HL-60 (cell line): ENCODE data around the gene PPFIA3.

Experiments used
- DNase-seq, 2 experiments: peaks; one replicate each; pipeline ENCODE4 v3.0.0-alpha.2; 2010 to 2020; ENCODE audit warnings: low read depth in 1 of 2, low spot score in 1 of 2
- H3K27ac ChIP-seq: fragments of 250-450 bp; sonication (Bioruptor Pico); replicated peaks from 2 replicates; pipeline ENCODE4 v1.5.1; 2020; ENCODE audit warnings: mild to moderate bottlenecking, moderate library complexity
- H3K27me3 ChIP-seq: fragments of 250-450 bp; sonication (Bioruptor Pico); 2 replicates; pipeline ENCODE4 v1.5.1; 2021; ENCODE audit warnings: mild to moderate bottlenecking, moderate library complexity; ENCODE audit not compliant: insufficient read depth, poor library complexity, severe bottlenecking
- H3K4me3 ChIP-seq: replicated peaks from 2 replicates; pipeline ENCODE4 v1.5.1; 2011; ENCODE audit warnings: mild to moderate bottlenecking, control low read depth, low read length; ENCODE audit not compliant: insufficient read depth
- CTCF ChIP-seq: IDR thresholded peaks from one replicate; pipeline ENCODE4 v1.5.1; 2011; ENCODE audit warnings: low read length, control low read depth, inconsistent platforms; ENCODE audit not compliant: insufficient read depth
- GABPA ChIP-seq: IDR thresholded peaks from 2 replicates; pipeline ENCODE4 v1.6.1; 2012; ENCODE audit warnings: low read depth
- POLR2AphosphoS5 ChIP-seq: IDR thresholded peaks from 2 replicates; pipeline ENCODE4 v1.6.1; 2012; ENCODE audit warnings: low read depth
- REST ChIP-seq: IDR thresholded peaks from 2 replicates; pipeline ENCODE4 v1.6.1; 2012; ENCODE audit warnings: low read depth; ENCODE audit not compliant: insufficient replicate concordance
- SPI1 ChIP-seq: IDR thresholded peaks from 2 replicates; pipeline ENCODE4 v1.6.1; 2012; ENCODE audit warnings: low read depth, mild to moderate bottlenecking, borderline replicate concordance

The PPFIA3 gene

GRCh38 chr19:49110567-49110966 is 8.8 kb upstream of the PPFIA3 start:
- Histone ChIP-seq H3K27me3 (no peaks in the 10 kb centered on the region), H3K4me3 (no peak overlapping the region), H3K27ac (no peak overlapping the region)
- no peak for TF ChIP-seq GABPA
- no peak for TF ChIP-seq REST
- no peak for TF ChIP-seq SPI1
- TF ChIP-seq CTCF, result no peak
- no peak for TF ChIP-seq POLR2AphosphoS5
- DNase-seq, result no peak

- H3K27me3 ChIP-seq, result no peaks in the 10 kb centered on the region
- TF ChIP-seq GABPA (no peak), SPI1 (0 out of 2 replicates have a peak, but pooled peaks have one; percentile 4)
- DNase-seq, result no peak
- H3K27ac ChIP-seq, result no peak overlapping the region
- H3K4me3 ChIP-seq, result no peak overlapping the region
Measured at GRCh38 chr19:49111218-49111998, 7.9 kb upstream of the PPFIA3 start.

GRCh38 chr19:49113762-49114629 is 5.3 kb upstream of the PPFIA3 start, which contains the start of gene LIN7B:
Gene LIN7B, plus strand, starts transcription at chr19:49114370. Its CDS starts 35 bp downstream, at chr19:49114405.
- peak; percentile 26 for TF ChIP-seq CTCF
- no peak for TF ChIP-seq REST
- H3K27ac ChIP-seq, result 0 out of 2 replicates have a peak within 1 kb of the TSS, but pooled peaks have one; percentile 18
- DNase-seq, result peak in 1 of 2 experiments; percentile 49
- H3K4me3 ChIP-seq, result peak within 1 kb of the TSS; percentile 75
- no peaks in the 10 kb centered on the region for H3K27me3 ChIP-seq

GRCh38 chr19:49114630-49115363 is 4.5 kb upstream of the PPFIA3 start:
- Histone ChIP-seq H3K27ac (0 out of 2 replicates have a peak overlapping the region, but pooled peaks have one; percentile 18), H3K4me3 (peak overlapping the region; percentile 75), H3K27me3 (peaks cover 3% of the 10 kb centered on the region)
- no peak for TF ChIP-seq SPI1
- no peak for TF ChIP-seq REST
- no peak for TF ChIP-seq GABPA
- no peak for TF ChIP-seq CTCF
- no peak for TF ChIP-seq POLR2AphosphoS5
- peak in 1 of 2 experiments; percentile 39 for DNase-seq
